ENCODE data around the gene ARPP21.

Gene ARPP21

GRCh38 chr3:35679409-35680080, 40.2 kb downstream of the ARPP21 start:
- no peak for DNase-seq

- no peak for DNase-seq
These were observed 41.7 kb downstream of the ARPP21 start for GRCh38 chr3:35680866-35681650.

GRCh38 chr3:35685153-35685552, 45.8 kb downstream of the ARPP21 start:
- no peak for DNase-seq

- DNase-seq = no peak
These were observed 49.5 kb downstream of the ARPP21 start for GRCh38 chr3:35688826-35689225.

GRCh38 chr3:35690271-35690670, 50.9 kb downstream of the ARPP21 start:
- no peak for DNase-seq

- DNase-seq = no peak
These were observed 66.6 kb downstream of the ARPP21 start for GRCh38 chr3:35705904-35706303.

GRCh38 chr3:35707904-35708303, 68.6 kb downstream of the ARPP21 start:
- no peak for DNase-seq

GRCh38 chr3:35708394-35709271, 69.3 kb downstream of the ARPP21 start:
- no peak for DNase-seq

- no peak for DNase-seq
These were observed 70.4 kb downstream of the ARPP21 start for GRCh38 chr3:35709691-35710090.

- no peak for DNase-seq
These were observed 71.2 kb downstream of the ARPP21 start for GRCh38 chr3:35710554-35710953.

GRCh38 chr3:35718921-35719320, 79.6 kb downstream of the ARPP21 start:
- DNase-seq = no peak

GRCh38 chr3:35721628-35722027, 82.3 kb downstream of the ARPP21 start:
- DNase-seq = no peak

GRCh38 chr3:35722902-35723301, 83.6 kb downstream of the ARPP21 start:
- no peak for DNase-seq

GRCh38 chr3:35723480-35724097, 84.3 kb downstream of the ARPP21 start:
- DNase-seq = no peak

GRCh38 chr3:35724106-35724505, 84.8 kb downstream of the ARPP21 start:
- DNase-seq = no peak

GRCh38 chr3:35727179-35727578, 87.9 kb downstream of the ARPP21 start:
- DNase-seq = no peak

GRCh38 chr3:35733341-35733740, 94.0 kb downstream of the ARPP21 start:
- no peak for DNase-seq

- no peak for DNase-seq
These were observed 94.5 kb downstream of the ARPP21 start for GRCh38 chr3:35733864-35734263.

- DNase-seq = no peak
These were observed 97.8 kb downstream of the ARPP21 start for GRCh38 chr3:35737080-35737479.

- no peak for DNase-seq
These were observed 98.2 kb downstream of the ARPP21 start for GRCh38 chr3:35737527-35737926.

- DNase-seq = no peak
These were observed 98.8 kb downstream of the ARPP21 start for GRCh38 chr3:35737934-35738706.

GRCh38 chr3:35739181-35739809, 100.0 kb downstream of the ARPP21 start:
- no peak for DNase-seq

Data from activated naive CD4-positive, alpha-beta T cell (primary cell).